ENCODE measurements around the gene SLC25A33. TPM values are rescaled to one million over a fixed set of nuclear protein-coding genes. Genes with fewer than 3 reads are reported as not detected.

Gene SLC25A33
- total RNA-seq, 1 experiment from 2014 or later, result 9.4 TPM

- Histone ChIP-seq H2BK5ac (ENCODE audit: insufficient read length, low read length) (no peak overlapping the region), H2BK12ac (ENCODE audit: insufficient read length, low read depth, low read length) (no peak overlapping the region), H3K79me1 (ENCODE audit: insufficient read depth, low read depth, low read length, poor library complexity, severe bottlenecking) (no peaks in the 10 kb centered on the region), H4K5ac (ENCODE audit: insufficient read length, low read depth, low read length) (no peak overlapping the region), H3K14ac (ENCODE audit: insufficient read depth, low read length) (no peak overlapping the region; the same call in 1 of the 2 replicates), H2AFZ (ENCODE audit: low read length) (no peak overlapping the region), H4K20me1 (ENCODE audit: control insufficient read depth, insufficient read depth, insufficient read length) (no peaks in the 10 kb centered on the region), H2AK5ac (ENCODE audit: insufficient read length, low read length) (no peak overlapping the region), H3K23me2 (ENCODE audit: insufficient read length, low read depth, low read length, poor library complexity, severe bottlenecking) (no peaks in the 10 kb centered on the region), H3K23ac (ENCODE audit: insufficient read length, low read depth, low read length) (no peak overlapping the region), H3K27me3 (ENCODE audit: insufficient read depth, low read length) (no peaks in the 10 kb centered on the region), H2BK120ac (ENCODE audit: low read depth, low read length, poor library complexity, severe bottlenecking) (no peak overlapping the region), H3K27ac (ENCODE audit: insufficient read length, low read depth, low read length) (no peak overlapping the region), H3T11ph (ENCODE audit: low read length) (no peak overlapping the region), H3K4ac (ENCODE audit: low read depth, low read length) (no peak overlapping the region), H3K18ac (ENCODE audit: insufficient read length, low read depth, low read length) (no peak overlapping the region), H3K4me1 (ENCODE audit: insufficient read depth, low read length) (no peaks in the 10 kb centered on the region), H3K9ac (ENCODE audit: extremely low read depth, insufficient read length, low read length) (no peak overlapping the region), H2BK20ac (ENCODE audit: low read depth, low read length, poor library complexity, severe bottlenecking) (no peak overlapping the region), H3K4me2 (ENCODE audit: insufficient read depth, insufficient read length, low read length) (no peak overlapping the region), H2BK15ac (ENCODE audit: low read depth, low read length) (no peak overlapping the region), H3K79me2 (ENCODE audit: insufficient read depth, low read length) (no peaks in the 10 kb centered on the region), H4K8ac (replicated peaks; ENCODE audit: insufficient read length, low read depth, low read length) (no peak overlapping the region), H3K9me3 (ENCODE audit: control insufficient read depth, low read depth, low read length) (no peaks in the 10 kb centered on the region), H3K56ac (ENCODE audit: insufficient read length, low read depth, low read length) (no peak overlapping the region), H4K91ac (ENCODE audit: insufficient read length, low read depth, low read length) (no peak overlapping the region)
- no peak for DNase-seq
- no CpG with 5 or more reads among the region's 10 CpGs for WGBS (ENCODE audit: extremely low coverage, insufficient read length, low lambda C conversion rate)
- H3K4me3 Mint-ChIP-seq, result no peak overlapping the region
- H3K4me1 Mint-ChIP-seq, result no peaks in the 10 kb centered on the region
- TF ChIP-seq CTCF (conservative IDR thresholded peaks at IDR 0.05), result no peak
- no peaks in the 10 kb centered on the region for H3K9me3 Mint-ChIP-seq
- H3K27ac Mint-ChIP-seq, result peak overlapping the region in 1 of 3 experiments; percentile 55; a peak in 2 of 7 replicates
- no peaks in the 10 kb centered on the region for H3K27me3 Mint-ChIP-seq (ENCODE audit: low read depth)
- H3K36me3 Mint-ChIP-seq (ENCODE audit: insufficient read depth in 1 of 3, low read depth in 3 of 3), result peaks cover 9 to 47% (median 44%) of the 10 kb centered on the region in 3 experiments; a peak in 6 of 7 replicates
Observed at GRCh38 chr1:9606948-9607347, 67.7 kb downstream of the SLC25A33 start.

Data from H9 (cell line).